HEK293T (cell line): ENCODE measurements around the gene TRIM8.

Experiments used
- CTCF ChIA-PET: fragments of 350-600 bp; formaldehyde crosslinking; extraction: SDS; loops from one replicate; lab custom pipeline; 2021; ENCODE audit warnings: antibody characterized with exemption, inconsistent platforms; lab: Yijun Ruan, JAX
- POLR2A ChIA-PET: fragments of 350-600 bp; formaldehyde crosslinking; extraction: SDS; loops from one replicate; lab custom pipeline; 2020; ENCODE audit warnings: antibody characterized with exemption, inconsistent platforms; lab: Yijun Ruan, JAX
- DNase-seq: peaks from one replicate; pipeline ENCODE4 v3.0.0; 2012; ENCODE audit warnings: mixed read lengths; ENCODE audit errors: extremely low spot score
- ARNT ChIP-seq: fragments of 450-650 bp; IDR thresholded peaks from 2 replicates; pipeline ENCODE4 v1.6.1; 2017; ENCODE audit warnings: mild to moderate bottlenecking
- BHLHE40 ChIP-seq: fragments of 450-650 bp; IDR thresholded peaks from 2 replicates; pipeline ENCODE4 v1.6.1; 2016; ENCODE audit warnings: mild to moderate bottlenecking, moderate library complexity, borderline replicate concordance
- CTBP1 ChIP-seq: fragments of 450-650 bp; IDR thresholded peaks from 2 replicates; pipeline ENCODE4 v1.6.1; 2016; ENCODE audit warnings: borderline replicate concordance
- ELF4 ChIP-seq: fragments of 450-650 bp; IDR thresholded peaks from 2 replicates; pipeline ENCODE4 v1.6.1; 2017; ENCODE audit warnings: antibody characterized with exemption
- FOXA1 ChIP-seq: fragments of 450-650 bp; IDR thresholded peaks from 2 replicates; pipeline ENCODE4 v1.6.1; 2016; ENCODE audit warnings: mild to moderate bottlenecking
- FOXK2 ChIP-seq: fragments of 450-650 bp; IDR thresholded peaks from 2 replicates; pipeline ENCODE4 v1.6.1; 2016; ENCODE audit warnings: mild to moderate bottlenecking
- FOXM1 ChIP-seq: fragments of 450-650 bp; IDR thresholded peaks from 2 replicates; pipeline ENCODE4 v1.6.1; 2017; ENCODE audit warnings: mild to moderate bottlenecking, borderline replicate concordance
- HDGF ChIP-seq: fragments of 450-650 bp; IDR thresholded peaks from 2 replicates; pipeline ENCODE4 v1.6.1; 2017; ENCODE audit warnings: antibody characterized with exemption, borderline replicate concordance
- L3MBTL2 ChIP-seq: fragments of 450-650 bp; conservative IDR thresholded peaks from 2 replicates; pipeline ENCODE4 v1.6.1; 2016; ENCODE audit warnings: mild to moderate bottlenecking
- LEF1 ChIP-seq: fragments of 450-650 bp; IDR thresholded peaks from 2 replicates; pipeline ENCODE4 v1.6.1; 2017; ENCODE audit warnings: mild to moderate bottlenecking, borderline replicate concordance
- NFRKB ChIP-seq: fragments of 450-650 bp; IDR thresholded peaks from 2 replicates; pipeline ENCODE4 v1.6.1; 2016; ENCODE audit warnings: mild to moderate bottlenecking, moderate library complexity
- PKNOX1 ChIP-seq: fragments of 450-650 bp; IDR thresholded peaks from 2 replicates; pipeline ENCODE4 v1.6.1; 2016
- SP1 ChIP-seq: fragments of 450-650 bp; IDR thresholded peaks from 2 replicates; pipeline ENCODE4 v1.6.1; 2017
- SUZ12 ChIP-seq: fragments of 450-650 bp; IDR thresholded peaks from 2 replicates; pipeline ENCODE4 v1.6.1; 2016; ENCODE audit warnings: mild to moderate bottlenecking
- TARDBP ChIP-seq: fragments of 450-650 bp; IDR thresholded peaks from 2 replicates; pipeline ENCODE4 v1.6.1; 2016
- ZNF384 ChIP-seq: fragments of 450-650 bp; IDR thresholded peaks from 2 replicates; pipeline ENCODE4 v1.6.1; 2016

TRIM8 gene

GRCh38 chr10:102644066-102644645 lies at the start of gene TRIM8:
TRIM8 (plus strand) TSS chr10:102644479; CDS start chr10:102644618, 139 bp downstream.
- TF ChIP-seq ZNF384 (no peak), TARDBP (no peak), FOXK2 (no peak), SP1 (no peak), L3MBTL2 (no peak), FOXA1 (no peak), PKNOX1 (no peak), NFRKB (no peak), ELF4 (no peak), FOXM1 (no peak), SUZ12 (no peak), BHLHE40 (no peak), HDGF (no peak)
- DNase-seq: peak; percentile 48
- ChIA-PET POLR2A (interaction anchor here (0.8 to 3.1 kb wide), 19 partner anchors 8 to 224 kb away, joined by 3 to 24 read pairs (median 5); partner anchors contain the start of genes ACTR1A, ARL3, FBXL15 and SFXN2), CTCF (interaction anchor here (0.7 to 1.1 kb wide), 3 partner anchors 12 to 34 kb away, joined by 3 to 4 read pairs (median 3); no protein-coding TSS in a partner anchor)

- ChIA-PET CTCF (interaction anchor here (0.8 to 2.3 kb wide), 3 partner anchors 8 to 11 kb away, joined by 3 to 9 read pairs (median 4); no protein-coding TSS in a partner anchor), POLR2A (no interaction called here)
- TF ChIP-seq FOXK2: no peak
- TF ChIP-seq ARNT: no peak
- no peak for TF ChIP-seq BHLHE40
- no peak for TF ChIP-seq HDGF
- no peak for TF ChIP-seq PKNOX1
- no peak for DNase-seq
Observed at GRCh38 chr10:102595293-102595692, 49.0 kb upstream of the TRIM8 start.

GRCh38 chr10:102595897-102596296 lies 48.4 kb upstream of the TRIM8 start:
- TF ChIP-seq HDGF (no peak), L3MBTL2 (no peak), SP1 (no peak), CTBP1 (no peak), NFRKB (no peak), TARDBP (no peak), ELF4 (no peak), LEF1 (no peak), ZNF384 (no peak), FOXK2 (no peak)
- POLR2A ChIA-PET: no interaction called here
- CTCF ChIA-PET: interaction anchor here (0.5 to 2.3 kb wide), 3 partner anchors 10 to 108 kb away, joined by 3 to 9 read pairs (median 3); no protein-coding TSS in a partner anchor
- DNase-seq: no peak

GRCh38 chr10:102596506-102596971 lies 47.7 kb upstream of the TRIM8 start:
- DNase-seq: peak; percentile 83
- ChIA-PET CTCF (interaction anchor here (2.3 kb wide), 1 partner anchor 13 kb away, joined by 9 read pairs; no protein-coding TSS in a partner anchor), POLR2A (interaction anchor here (0.9 kb wide), 1 partner anchor 11 kb away, joined by 3 read pairs; no protein-coding TSS in a partner anchor)
- TF ChIP-seq FOXM1: no peak

- TF ChIP-seq SP1 (no peak), FOXA1 (no peak), ELF4 (no peak), ZNF384 (no peak), CTBP1 (no peak), L3MBTL2 (no peak), HDGF (no peak), TARDBP (no peak), FOXM1 (no peak), NFRKB (no peak), ARNT (no peak), LEF1 (no peak), SUZ12 (no peak), BHLHE40 (no peak)
- DNase-seq: no peak
- ChIA-PET CTCF (interaction anchor here (0.8 to 2.3 kb wide), 2 partner anchors 13 to 365 kb away, joined by 7 to 9 read pairs; no protein-coding TSS in a partner anchor), POLR2A (interaction anchor here (0.9 kb wide), 1 partner anchor 10 kb away, joined by 3 read pairs; no protein-coding TSS in a partner anchor)
Observed at GRCh38 chr10:102597131-102597991, 46.9 kb upstream of the TRIM8 start.

- no peak for TF ChIP-seq BHLHE40
- TF ChIP-seq ZNF384: no peak
- no peak for TF ChIP-seq CTBP1
- no peak for TF ChIP-seq TARDBP
- no peak for TF ChIP-seq FOXK2
- no peak for DNase-seq
- ChIA-PET POLR2A (no interaction called here), CTCF (no interaction called here)
Observed at GRCh38 chr10:102598243-102598642, 46.0 kb upstream of the TRIM8 start.
